HG02840 (cell line): Measurements from ENCODE around the gene MAGEB17.
A peak's percentile ranks its signal among the peaks of the same experiment; 100 is the strongest.
"Not testable (repeated sequence)": the region's sequence is repeated elsewhere in the genome, so short reads cannot be mapped to it uniquely, and the experiment has no call there.

Experiments
- ATAC-seq: cut with Tn5 transposase; IDR thresholded peaks from one replicate; pipeline ENCODE4 v1.9.1; 2021; ENCODE audit warnings: mild to moderate bottlenecking, moderate library complexity, moderate number of reproducible peaks; ENCODE audit not compliant: unreplicated experiment, low FRiP score

MAGEB17 gene

GRCh38 chrX:16167181-16167580 is at the start of gene MAGEB17:
Gene MAGEB17 (plus strand): TSS chrX:16167481. CDS start chrX:16170383, 2,902 bp downstream.
- ATAC-seq = no peak

- peak; percentile 92 for ATAC-seq
Observed at GRCh38 chrX:16119353-16120220, 47.7 kb upstream of the MAGEB17 start.

GRCh38 chrX:16120431-16120830 is 46.9 kb upstream of the MAGEB17 start:
- no peak for ATAC-seq

- peak; percentile 45 for ATAC-seq
Observed at GRCh38 chrX:16123222-16123786, 44.0 kb upstream of the MAGEB17 start, which contains the start of gene GRPR. Gene GRPR (plus strand): TSS chrX:16123565. CDS start chrX:16123954, 389 bp downstream.

- ATAC-seq = no peak
Observed at GRCh38 chrX:16124201-16124600, 43.1 kb upstream of the MAGEB17 start.

GRCh38 chrX:16125520-16126149 is 41.6 kb upstream of the MAGEB17 start:
- ATAC-seq = no peak

GRCh38 chrX:16130707-16131106 is 36.6 kb upstream of the MAGEB17 start:
- no peak for ATAC-seq

- ATAC-seq = no peak
Observed at GRCh38 chrX:16134936-16135335, 32.3 kb upstream of the MAGEB17 start.

GRCh38 chrX:16136080-16136479 is 31.2 kb upstream of the MAGEB17 start:
- ATAC-seq = no peak

- ATAC-seq = peak; percentile 62
Observed at GRCh38 chrX:16137416-16138107, 29.7 kb upstream of the MAGEB17 start.

- peak; percentile 23 for ATAC-seq
Observed at GRCh38 chrX:16138108-16138427, 29.2 kb upstream of the MAGEB17 start.

GRCh38 chrX:16140448-16140847 is 26.8 kb upstream of the MAGEB17 start:
- no peak for ATAC-seq

GRCh38 chrX:16140983-16141382 is 26.3 kb upstream of the MAGEB17 start:
- ATAC-seq = no peak

- ATAC-seq = no peak
Observed at GRCh38 chrX:16141422-16142245, 25.6 kb upstream of the MAGEB17 start.

- no peak for ATAC-seq
Observed at GRCh38 chrX:16142246-16142558, 25.1 kb upstream of the MAGEB17 start.

GRCh38 chrX:16143968-16144367 is 23.3 kb upstream of the MAGEB17 start:
- no peak for ATAC-seq

- no peak for ATAC-seq
Observed at GRCh38 chrX:16144420-16144819, 22.9 kb upstream of the MAGEB17 start.

- ATAC-seq = not testable (repeated sequence)
Observed at GRCh38 chrX:16145093-16145492, 22.2 kb upstream of the MAGEB17 start.

- ATAC-seq = no peak
Observed at GRCh38 chrX:16145656-16146055, 21.6 kb upstream of the MAGEB17 start.

- no peak for ATAC-seq
Observed at GRCh38 chrX:16148896-16149295, 18.4 kb upstream of the MAGEB17 start.
